Measurements from ENCODE around the gene TTC28.
"Not testable (repeated sequence)": the region's sequence is repeated elsewhere in the genome, so short reads cannot be mapped to it uniquely, and the experiment has no call there.

Gene TTC28

GRCh38 chr22:28600546-28601143, 79.0 kb downstream of the TTC28 start:
- DNase-seq, result no peak

DNA sequence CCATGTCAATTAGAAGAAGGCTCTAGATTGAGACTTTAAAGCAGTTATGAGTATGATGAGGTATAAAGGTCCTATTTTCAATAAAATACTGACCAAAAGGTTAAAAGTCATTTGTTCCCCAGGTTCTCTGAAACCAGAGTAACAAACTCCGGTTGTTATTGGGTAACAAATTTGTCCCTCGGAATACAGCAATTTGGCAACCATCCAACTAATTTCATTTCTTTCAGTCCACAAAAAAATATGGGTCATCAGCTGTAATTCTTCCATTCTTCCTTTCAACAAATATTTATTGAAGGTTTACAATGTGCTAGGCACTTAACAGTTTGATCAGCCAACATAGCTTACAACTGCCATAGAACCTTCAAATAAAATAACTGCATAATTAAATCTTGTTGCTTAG, 79.9 kb downstream of the TTC28 start:
- DNase-seq, result no peak

DNA sequence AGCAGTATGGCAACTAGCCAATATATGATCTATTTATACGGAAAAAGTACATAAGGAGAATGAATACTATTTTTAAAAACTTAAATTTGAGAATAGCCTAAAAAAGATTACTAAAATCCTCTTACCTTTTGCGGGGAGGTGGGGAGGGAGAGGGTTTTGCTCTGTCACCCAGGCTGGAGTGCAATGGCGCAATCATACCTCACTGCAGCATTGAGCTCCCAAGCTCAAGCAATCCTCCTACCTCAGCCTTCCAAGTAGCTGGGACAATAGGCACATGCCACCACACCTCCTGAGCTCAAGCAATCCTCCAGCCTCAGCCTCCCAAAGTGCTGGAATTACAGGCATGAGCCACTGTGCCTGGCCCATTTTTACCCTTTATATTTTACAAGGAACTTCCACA, 82.0 kb downstream of the TTC28 start:
- DNase-seq, result no peak

GRCh38 chr22:28594797-28595462, 84.7 kb downstream of the TTC28 start:
- no peak for DNase-seq

- DNase-seq, result no peak
These were observed 85.4 kb downstream of the TTC28 start for GRCh38 chr22:28594076-28594796.

DNA sequence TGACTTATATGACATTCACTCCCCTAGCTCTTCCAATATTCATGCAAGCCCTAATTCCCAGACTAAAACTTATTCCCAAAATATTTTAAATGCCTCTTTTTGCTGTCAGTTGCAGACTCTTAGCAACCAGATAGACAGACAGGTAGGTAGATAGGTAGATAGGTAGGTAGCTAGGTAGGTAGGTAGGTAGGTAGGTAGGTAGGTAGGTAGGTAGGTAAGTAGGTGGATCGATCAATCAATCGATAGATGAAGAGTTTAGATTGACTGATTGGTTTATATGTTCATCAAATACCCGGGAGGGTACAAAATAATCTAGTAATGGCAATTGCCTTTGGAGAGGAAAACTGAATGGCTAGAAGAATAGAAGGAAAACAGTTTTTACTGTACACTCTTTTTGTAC, 86.3 kb downstream of the TTC28 start:
- DNase-seq, result no peak

- no peak for DNase-seq
These were observed 90.4 kb downstream of the TTC28 start for GRCh38 chr22:28589102-28589750.

DNA sequence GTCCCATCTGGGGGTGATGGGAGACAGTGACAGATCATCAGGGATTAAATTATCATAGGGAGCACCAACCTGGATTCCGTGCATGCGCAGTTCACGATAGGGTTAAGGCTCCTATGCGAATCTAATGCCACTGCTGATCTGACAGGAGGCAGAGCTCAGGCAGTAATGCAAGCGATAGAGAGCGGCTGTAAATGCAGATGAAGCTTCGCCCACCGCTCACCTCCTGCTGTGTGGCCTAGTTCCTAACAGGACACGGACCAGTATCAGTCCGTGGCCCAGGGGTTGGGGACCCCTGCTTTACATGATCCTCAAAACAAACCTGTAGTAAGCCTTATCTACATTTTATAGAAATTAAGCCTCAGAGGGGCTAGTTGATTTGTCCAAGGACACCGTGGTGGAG, 94.3 kb downstream of the TTC28 start:
- no peak for DNase-seq

DNA sequence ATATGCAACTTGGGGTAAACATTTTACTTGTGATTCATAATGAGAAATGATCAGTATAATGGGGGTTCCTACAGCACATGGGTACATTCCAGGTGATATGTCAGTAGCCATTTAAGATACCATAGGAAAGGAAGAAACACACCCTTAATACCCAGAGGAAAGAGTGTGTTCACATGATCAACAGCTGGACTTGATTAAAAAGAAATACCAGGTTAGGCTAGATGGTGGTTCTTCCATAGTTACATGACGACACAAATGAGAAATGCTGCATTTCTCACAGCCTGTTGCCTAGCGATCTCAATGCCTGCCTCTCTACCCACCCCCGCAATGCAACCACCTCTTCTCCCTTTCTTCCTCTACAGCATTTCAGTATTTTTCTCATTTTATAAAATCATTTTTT, 96.8 kb downstream of the TTC28 start:
- DNase-seq, result no peak

- DNase-seq, result no peak
These were observed 98.6 kb downstream of the TTC28 start for GRCh38 chr22:28581016-28581415.

GRCh38 chr22:28576162-28576561, 103.5 kb downstream of the TTC28 start:
- no peak for DNase-seq

DNA sequence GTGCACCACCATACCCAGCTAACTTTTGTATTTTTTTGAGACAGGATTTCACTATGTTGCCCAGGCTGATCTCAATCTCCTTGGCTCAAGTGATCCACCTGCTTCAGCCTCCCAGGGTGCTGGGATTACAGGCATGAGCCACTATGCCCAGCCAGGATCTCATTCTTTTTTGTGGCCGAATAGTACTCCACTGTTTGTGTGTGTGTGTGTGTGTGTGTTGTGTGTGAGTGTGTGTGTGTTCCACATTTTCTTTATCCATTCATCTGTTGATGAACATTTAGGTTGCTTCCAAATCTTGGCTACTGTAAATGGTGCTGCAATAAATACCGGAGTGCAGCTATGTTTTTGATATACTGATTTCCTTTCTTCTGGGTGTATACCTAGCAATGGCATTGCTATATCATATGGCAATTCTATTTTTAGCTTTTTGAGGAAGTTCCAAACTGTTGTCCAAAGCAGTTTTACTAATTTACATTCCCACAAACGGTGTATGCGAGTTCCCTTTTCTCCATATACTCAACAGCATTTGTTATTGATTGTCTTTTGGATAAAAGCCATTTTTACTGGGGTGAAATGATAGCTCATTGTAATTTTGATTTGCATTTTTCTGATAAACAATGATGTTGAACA, 105.4 kb downstream of the TTC28 start:
- DNase-seq, result no peak

DNA sequence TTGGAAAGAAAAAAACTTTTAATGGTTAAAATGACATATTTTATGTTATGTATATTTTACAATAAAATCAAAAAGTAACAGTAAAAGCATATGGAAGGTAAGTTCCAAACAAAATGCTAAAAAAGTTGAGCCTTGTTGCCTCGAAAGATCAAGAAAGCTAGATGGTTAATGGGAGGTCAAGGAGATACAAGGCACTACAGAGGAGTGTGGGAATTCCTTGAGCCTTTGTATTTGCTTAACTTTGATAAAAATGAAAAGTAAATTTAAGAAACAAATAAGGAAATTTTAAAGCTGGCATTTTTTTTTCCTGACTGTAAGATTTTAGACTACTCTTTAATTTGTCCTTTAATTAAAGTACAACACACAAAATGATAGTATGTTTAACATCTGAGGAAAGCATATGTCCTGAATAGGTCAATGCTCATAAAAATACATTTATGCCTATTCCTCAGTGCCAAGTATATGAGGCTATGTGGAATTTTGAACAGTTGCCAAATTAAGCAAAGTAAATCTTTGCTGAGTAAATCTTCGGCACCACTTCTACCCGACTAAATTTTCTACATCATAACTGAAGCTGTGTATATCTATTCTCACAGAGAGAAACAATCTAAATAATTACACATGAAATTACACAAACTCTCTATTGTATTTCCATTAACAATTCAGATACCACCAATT, 108.8 kb downstream of the TTC28 start:
- DNase-seq, result no peak

GRCh38 chr22:28568974-28569373, 110.7 kb downstream of the TTC28 start:
- DNase-seq, result not testable (repeated sequence)

GRCh38 chr22:28568099-28568498, 111.5 kb downstream of the TTC28 start:
- no peak for DNase-seq

DNA sequence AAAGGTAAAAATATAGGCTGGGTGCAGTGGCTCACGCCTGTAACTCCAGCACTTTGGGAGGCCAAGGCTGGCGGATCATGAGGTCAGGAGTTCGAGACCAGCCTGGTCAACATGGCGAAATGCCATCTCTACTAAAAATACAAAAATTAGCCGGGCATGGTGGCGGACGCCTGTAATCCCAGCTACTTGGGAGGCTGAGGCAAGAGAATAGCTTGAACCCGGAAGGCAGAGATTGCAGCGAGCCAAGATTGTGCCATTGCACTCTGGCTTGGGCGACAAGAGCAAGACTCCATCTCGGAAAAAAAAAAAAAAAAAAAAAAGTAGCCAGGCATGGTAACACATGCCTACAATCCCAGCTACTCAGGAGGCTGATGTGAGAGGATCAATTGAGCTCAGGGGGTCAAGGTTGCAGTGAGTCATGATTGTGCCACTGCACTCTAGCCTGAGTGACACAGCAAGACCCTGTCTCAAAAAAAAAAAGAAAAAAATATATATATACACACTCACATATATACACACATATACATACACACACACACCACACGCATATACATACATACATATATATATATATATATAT, 112.6 kb downstream of the TTC28 start:
- not testable (repeated sequence) for DNase-seq

DNA sequence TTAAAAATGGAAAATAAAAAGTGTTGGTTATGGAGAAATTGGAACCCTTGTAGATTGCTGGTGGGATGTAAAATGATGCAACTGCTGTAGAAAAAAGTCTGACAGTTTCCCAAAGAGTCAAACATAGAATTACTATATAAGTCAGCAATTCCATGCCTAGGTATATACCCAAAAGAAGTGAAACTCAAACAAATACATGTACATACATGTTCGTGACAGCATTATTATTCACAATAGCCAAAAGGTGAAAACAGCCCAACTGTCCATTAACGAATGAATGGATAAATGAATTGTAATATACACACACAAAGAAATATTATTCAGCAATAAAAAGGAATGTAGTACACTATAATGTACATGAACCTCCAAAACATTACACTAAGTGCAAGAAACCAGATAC, 116.0 kb downstream of the TTC28 start:
- DNase-seq, result no peak

DNA sequence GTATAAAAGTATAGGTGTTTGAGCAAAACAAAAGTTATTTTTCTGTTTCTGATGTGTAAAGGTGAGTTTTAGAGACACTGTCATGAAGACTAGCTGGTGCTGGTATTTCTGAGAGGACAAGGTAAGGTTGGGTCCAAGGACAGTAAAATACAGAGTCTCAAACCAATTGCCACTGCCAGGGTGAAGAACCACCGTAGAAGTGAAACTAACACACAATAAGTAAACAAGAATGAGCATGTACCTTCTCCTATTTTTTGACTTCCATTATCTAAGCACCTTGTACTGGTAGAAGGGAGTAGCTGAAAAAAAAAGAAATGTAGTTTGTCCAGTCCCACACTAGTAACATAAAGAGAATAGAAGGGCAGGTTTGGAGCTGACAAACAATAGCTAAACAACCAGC, 117.3 kb downstream of the TTC28 start:
- no peak for DNase-seq

DNA sequence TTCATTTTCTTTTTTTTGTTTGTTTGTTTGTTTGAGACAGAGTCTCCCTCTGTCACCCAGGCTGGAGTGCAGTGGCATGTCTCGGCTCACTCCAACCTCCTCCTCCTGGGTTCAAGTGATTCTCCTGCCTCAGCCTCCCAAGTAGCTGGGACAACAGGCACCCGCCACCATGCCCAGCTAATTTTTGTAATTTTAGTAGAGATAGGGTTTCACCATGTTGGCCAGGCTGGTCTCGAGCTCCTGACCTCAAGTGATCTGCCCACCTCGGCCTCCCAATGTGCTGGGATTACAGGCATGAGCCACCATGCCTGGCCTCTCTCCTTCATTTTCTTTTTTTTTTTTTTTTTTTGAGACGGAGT, 118.9 kb downstream of the TTC28 start:
- not testable (repeated sequence) for DNase-seq

DNA sequence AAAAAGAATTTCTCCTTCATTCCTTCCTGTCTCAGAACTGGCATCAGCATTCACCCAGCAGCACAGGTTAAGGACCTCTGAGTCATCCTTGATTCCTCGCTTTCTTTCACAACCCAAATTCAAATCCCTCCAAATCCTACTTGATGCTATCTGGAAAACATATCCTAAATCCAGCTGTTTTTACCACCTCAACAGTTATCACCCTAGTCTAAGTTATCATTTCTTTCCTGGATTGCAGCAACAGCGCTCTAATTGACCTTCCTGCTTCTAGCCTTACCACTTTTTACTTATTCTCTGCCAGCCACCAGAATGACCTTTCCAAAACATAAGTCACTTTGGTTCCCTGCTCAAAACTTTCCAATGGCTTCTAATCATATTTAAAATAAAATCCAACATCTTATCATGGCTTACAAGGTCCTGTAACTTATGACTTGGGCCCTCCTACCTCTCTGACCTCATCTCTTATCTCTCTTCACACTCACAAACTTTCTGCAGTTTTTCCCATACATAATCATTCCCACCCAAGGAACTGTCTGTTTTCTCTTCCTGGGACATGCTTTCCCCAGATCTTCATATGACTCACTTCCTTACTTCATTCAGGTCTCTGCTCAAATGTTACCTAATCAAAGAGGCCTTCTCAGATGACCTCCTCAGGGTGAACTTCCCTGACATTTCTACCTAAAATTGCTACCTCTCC, 119.4 kb downstream of the TTC28 start:
- no peak for DNase-seq

GRCh38 chr22:28557184-28557583, 122.5 kb downstream of the TTC28 start:
- DNase-seq, result no peak
